ENCODE results near the gene SLC6A4. TPM values are rescaled to one million over a fixed set of nuclear protein-coding genes. Genes with fewer than 3 reads are reported as not detected.

The SLC6A4 gene
- total and polyA plus RNA-seq, 2 of the 8 experiments (the other 6 are each of a cell fraction or from before 2014, with no cell fraction given) = 0.09 to 0.33 TPM

DNA sequence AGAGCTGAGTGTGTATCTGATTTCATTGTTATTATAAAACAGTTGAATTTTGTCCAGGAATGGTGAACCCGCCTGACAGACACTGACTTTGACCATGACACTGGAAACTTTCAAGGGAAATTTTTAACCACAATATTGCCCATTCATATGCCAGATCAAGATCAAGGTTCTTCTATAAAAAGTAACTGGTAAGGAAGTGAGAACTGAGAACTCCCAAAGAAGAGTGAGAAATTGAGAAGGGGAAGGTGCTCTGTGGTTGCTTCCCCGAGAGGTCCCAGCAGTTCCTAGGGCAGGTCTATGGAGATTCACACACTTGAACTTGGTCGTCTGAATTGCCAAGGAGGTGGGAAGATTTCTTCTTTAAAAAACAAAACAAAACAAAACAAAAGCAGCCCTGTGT lies 27.3 kb downstream of the SLC6A4 start:
- H3K27ac ChIP-seq (ENCODE audit: low read depth, low read length) = no peak overlapping the region
- no peak overlapping the region for H4K5ac ChIP-seq (ENCODE audit: insufficient read length, low read depth, low read length)
- no peaks in the 10 kb centered on the region; the same call in 1 of the 2 replicates for H3K23me2 ChIP-seq (ENCODE audit: low read depth, low read length)
- no peak overlapping the region for H3K56ac ChIP-seq (replicated peaks; ENCODE audit: insufficient read length, low read depth, low read length)
- H3K14ac ChIP-seq (ENCODE audit: insufficient read length) = no peak overlapping the region
- H2AFZ ChIP-seq (ENCODE audit: low read length) = no peak overlapping the region
- WGBS, 2 experiments (ENCODE audit: extremely low coverage in 1 of 2, insufficient coverage in 1 of 2, insufficient read length in 1 of 2, insufficient replicate concordance in 2 of 2, low coverage in 1 of 2, low lambda C conversion rate in 2 of 2, missing lambda C conversion rate in 1 of 2) = 74% methylated on average over 3 of the region's 3 CpGs; no CpG with 5 or more reads in 1 of the 2 experiments
- no peaks in the 10 kb centered on the region for H3K79me1 ChIP-seq (ENCODE audit: low read depth, low read length)
- H4K91ac ChIP-seq (replicated peaks; ENCODE audit: insufficient read length, low read length) = no peak overlapping the region
- H3K27me3 ChIP-seq (replicated peaks in 1 of 4; ENCODE audit: control insufficient read depth in 3 of 4, extremely low read depth in 1 of 4, insufficient read depth in 3 of 4, low read length in 3 of 4) = no peaks in the 10 kb centered on the region
- FAIRE-seq (no peak), DNase-seq (ENCODE audit: low read depth in 1 of 2, low spot score in 2 of 2) (no peak)
- no peak overlapping the region for H2BK120ac ChIP-seq (replicated peaks; ENCODE audit: low read depth, low read length)
- no peak overlapping the region for H2BK5ac ChIP-seq (ENCODE audit: low read depth, low read length)
- H3K9me3 ChIP-seq (ENCODE audit: insufficient read depth in 2 of 2, low read depth in 1 of 2, low read length in 1 of 2) = no peaks in the 10 kb centered on the region
- no peak for TF ChIP-seq POLR2A (IDR thresholded peaks at IDR 0.05; ENCODE audit: control extremely low read depth in 1 of 2, low read depth in 2 of 2, low read length in 2 of 2)
- TF ChIP-seq SP2 (IDR thresholded peaks at IDR 0.05; ENCODE audit: low read length) = no peak
- no peak for TF ChIP-seq KDM1A (IDR thresholded peaks at IDR 0.05; ENCODE audit: borderline replicate concordance, low read length)
- TF ChIP-seq EP300 (IDR thresholded peaks at IDR 0.05; ENCODE audit: borderline replicate concordance in 1 of 2, low read depth in 2 of 2, low read length in 2 of 2) = no peak
- TF ChIP-seq USF2 (IDR thresholded peaks at IDR 0.05; ENCODE audit: low read length) = no peak
- no peak for TF ChIP-seq SP1 (IDR thresholded peaks at IDR 0.05; ENCODE audit: low read depth, low read length)
- no peak for TF ChIP-seq MAFK (IDR thresholded peaks at IDR 0.05; ENCODE audit: low read depth, low read length)
- no peak for TF ChIP-seq RNF2 (IDR thresholded peaks at IDR 0.05; ENCODE audit: borderline replicate concordance, low read depth, low read length, missing control alignments, poor library complexity, severe bottlenecking)
- TF ChIP-seq KDM5A (IDR thresholded peaks at IDR 0.05; ENCODE audit: low read length) = no peak
- no peak for TF ChIP-seq GTF2F1 (IDR thresholded peaks at IDR 0.05; ENCODE audit: borderline replicate concordance, low read depth, low read length)
- no peak for TF ChIP-seq BRCA1 (IDR thresholded peaks at IDR 0.05; ENCODE audit: low read depth, low read length)
- TF ChIP-seq NRF1 (IDR thresholded peaks at IDR 0.05; ENCODE audit: low read depth, low read length) = no peak
- no peak overlapping the region for H2BK12ac ChIP-seq (ENCODE audit: low read depth, low read length)
- CTCF ChIA-PET (ENCODE audit: partially characterized antibody) = interaction anchor here (0.7 kb wide), 1 partner anchor 289 kb away, joined by 3 read pairs; no protein-coding TSS in a partner anchor
- H2AK5ac ChIP-seq (ENCODE audit: low read depth, low read length) = no peak overlapping the region
- H3K36me3 ChIP-seq (ENCODE audit: control insufficient read depth in 2 of 4, insufficient read depth in 4 of 4, low read length in 3 of 4) = no peaks in the 10 kb centered on the region
- H4K20me1 ChIP-seq (replicated peaks in 1 of 2; ENCODE audit: control insufficient read depth in 1 of 2, insufficient read depth in 2 of 2, low read length in 2 of 2) = no peaks in the 10 kb centered on the region
- no peak overlapping the region for H3K9ac ChIP-seq (replicated peaks in 1 of 4; ENCODE audit: extremely low read depth in 1 of 4, low read depth in 3 of 4, low read length in 3 of 4)
- no peak overlapping the region for H3K4ac ChIP-seq (replicated peaks; ENCODE audit: insufficient read length, low read depth, low read length)
- POLR2A ChIA-PET (ENCODE audit: partially characterized antibody) = no interaction called here
- H3K23ac ChIP-seq (ENCODE audit: insufficient read length) = no peak overlapping the region
- H3K4me3 ChIP-seq (ENCODE audit: extremely low read depth in 1 of 4, insufficient read depth in 2 of 4, low read depth in 3 of 4, low read length in 4 of 4) = no peak overlapping the region
- no peak overlapping the region for H3K18ac ChIP-seq (ENCODE audit: extremely low read depth, low read length)
- H2BK15ac ChIP-seq (ENCODE audit: low read length) = no peak overlapping the region
- H2BK20ac ChIP-seq (ENCODE audit: low read length) = no peak overlapping the region
- H3K79me2 ChIP-seq (ENCODE audit: control insufficient read depth in 1 of 2, insufficient read depth in 2 of 2, low read length in 2 of 2) = no peaks in the 10 kb centered on the region
- no peak overlapping the region for H4K8ac ChIP-seq (ENCODE audit: extremely low read depth, insufficient read depth, low read length)
- H3K4me2 ChIP-seq (ENCODE audit: insufficient read depth in 1 of 2, low read depth in 2 of 2, low read length in 2 of 2) = no peak overlapping the region
- H3K4me1 ChIP-seq (replicated peaks in 1 of 4; ENCODE audit: control insufficient read depth in 3 of 4, insufficient read depth in 4 of 4, low read length in 3 of 4) = no peaks in the 10 kb centered on the region

All from H1 (cell line).